ENCODE results near the gene MNX1.

DNA sequence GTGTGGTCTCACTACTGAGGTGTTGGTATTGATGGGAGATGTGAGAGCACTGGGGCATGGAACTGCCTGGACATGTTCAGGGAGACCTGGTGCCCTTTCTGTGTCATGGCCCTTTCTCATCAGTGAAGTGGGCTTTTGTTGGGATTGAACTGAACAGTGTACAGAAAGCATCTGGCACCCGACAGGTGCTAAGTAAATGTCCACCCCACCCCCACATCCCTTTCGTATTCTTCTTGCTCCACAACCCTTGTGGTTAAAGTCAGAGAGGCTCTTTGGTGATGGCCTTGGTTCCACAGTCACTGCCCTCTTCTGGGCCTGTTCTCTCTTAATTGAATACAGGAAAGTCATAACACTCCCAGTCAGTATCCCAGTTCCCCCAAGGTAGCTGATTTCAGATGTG lies 55.5 kb downstream of the MNX1 start:
- TF ChIP-seq CTCF (conservative IDR thresholded peaks at IDR 0.05; ENCODE audit: low read depth, low read length) (no peak), EZH2 (IDR thresholded peaks at IDR 0.05; ENCODE audit: low read length, unreplicated experiment) (no peak)

Data from PC-3 (cell line).